ENCODE measurements around the gene FAM171A1.
"Not testable (repeated sequence)": the region's sequence is repeated elsewhere in the genome, so short reads cannot be mapped to it uniquely, and the experiment has no call there.

Gene FAM171A1

DNA sequence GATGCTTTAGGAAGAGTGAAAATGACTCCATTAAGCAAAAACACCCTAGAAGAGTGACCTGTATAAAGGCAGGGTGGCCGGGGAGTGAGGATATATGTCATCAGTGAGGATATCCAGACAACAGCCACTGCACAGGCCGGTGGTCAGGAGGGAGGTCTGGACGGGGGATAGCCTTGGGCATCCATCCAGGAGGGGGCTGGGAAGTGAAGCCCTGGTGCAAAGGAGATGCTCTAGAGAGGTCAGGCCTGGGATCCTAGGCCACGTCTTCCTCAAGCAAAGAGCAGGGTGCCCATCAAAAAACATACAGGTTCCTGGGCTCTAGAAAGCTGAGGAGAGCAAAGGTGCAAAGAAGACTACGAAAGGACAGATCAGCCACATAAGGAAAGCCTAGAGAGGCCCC, 25.6 kb downstream of the FAM171A1 start:
- no peak for DNase-seq

- DNase-seq = peak in 30 of 56 donors; percentile 10 to 65 (median 33)
Measured at GRCh38 chr10:15344876-15345285, 26.2 kb downstream of the FAM171A1 start.

- no peak for DNase-seq
Measured at GRCh38 chr10:15344256-15344875, 26.7 kb downstream of the FAM171A1 start.

DNA sequence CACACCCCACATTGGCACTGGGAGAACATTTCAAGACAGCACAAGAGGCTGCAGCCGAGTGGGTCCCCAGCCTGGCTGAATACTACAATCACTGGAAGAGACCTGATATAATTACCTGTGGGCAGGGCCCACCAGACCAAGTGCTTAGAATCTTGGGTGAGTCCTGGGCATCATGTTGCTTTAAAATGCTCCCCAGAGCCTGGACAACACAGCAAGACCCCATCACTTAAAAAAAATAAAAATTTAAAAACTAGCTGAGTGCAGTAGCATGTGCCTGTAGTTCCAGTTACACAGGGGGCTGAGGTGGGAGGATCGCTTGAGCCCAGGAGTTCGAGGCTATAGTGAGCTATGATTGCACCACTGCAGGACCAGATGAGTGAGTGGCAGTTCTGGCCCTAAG, 28.1 kb downstream of the FAM171A1 start:
- no peak for DNase-seq

DNA sequence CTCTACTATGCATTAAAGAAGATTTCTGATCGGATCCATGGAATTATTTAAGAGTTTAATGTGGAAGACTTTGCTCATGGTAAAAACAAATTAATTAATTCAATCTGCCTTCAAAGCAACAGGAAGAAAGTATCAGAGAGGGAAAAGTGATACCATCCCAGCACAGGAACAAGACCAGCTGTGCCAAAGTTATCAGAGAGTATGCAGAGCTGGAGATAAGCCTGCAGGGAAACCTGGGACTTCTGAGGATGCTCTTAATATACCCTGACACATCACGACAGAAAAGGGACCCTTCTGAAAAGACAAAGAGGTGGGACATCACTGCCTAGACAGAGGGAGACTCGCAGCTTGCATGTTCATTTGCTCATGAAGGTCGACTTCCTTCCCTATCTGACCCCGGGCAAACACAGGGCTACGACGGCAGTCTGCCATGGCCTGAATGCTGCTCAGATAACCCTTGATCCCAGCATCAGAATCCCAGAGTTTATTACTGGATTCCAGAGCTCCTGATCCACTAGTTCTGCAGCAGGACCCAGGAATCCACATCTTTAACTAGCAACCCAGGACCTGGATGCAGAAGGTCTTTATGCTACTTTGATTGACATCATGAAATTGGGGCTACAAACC, 29.5 kb downstream of the FAM171A1 start:
- DNase-seq = no peak

GRCh38 chr10:15339892-15340291, 31.2 kb downstream of the FAM171A1 start:
- no peak for DNase-seq

DNA sequence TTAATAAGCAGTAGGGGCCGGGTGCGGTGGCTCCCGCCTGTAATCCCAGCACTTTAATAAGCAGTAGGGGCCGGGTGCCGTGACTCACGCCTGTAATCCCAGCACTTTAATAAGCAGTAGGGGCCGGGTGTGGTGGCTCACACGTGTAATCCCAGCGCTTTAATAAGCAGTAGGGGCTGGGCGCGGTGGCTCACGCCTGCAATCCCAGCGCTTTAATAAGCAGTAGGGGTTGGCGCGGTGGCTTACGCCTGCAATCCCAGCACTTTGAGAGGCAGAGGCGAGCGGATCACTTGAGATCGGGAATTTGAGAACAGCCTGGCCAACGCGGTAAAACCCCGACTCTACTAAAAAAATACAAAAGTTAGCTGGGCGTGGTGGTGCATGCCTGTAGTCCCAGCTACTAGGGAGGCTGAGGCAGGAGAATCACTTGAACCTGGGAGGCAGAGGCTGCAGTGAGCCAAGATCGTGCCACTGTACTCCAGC, 33.6 kb downstream of the FAM171A1 start:
- not testable (repeated sequence) for DNase-seq

DNA sequence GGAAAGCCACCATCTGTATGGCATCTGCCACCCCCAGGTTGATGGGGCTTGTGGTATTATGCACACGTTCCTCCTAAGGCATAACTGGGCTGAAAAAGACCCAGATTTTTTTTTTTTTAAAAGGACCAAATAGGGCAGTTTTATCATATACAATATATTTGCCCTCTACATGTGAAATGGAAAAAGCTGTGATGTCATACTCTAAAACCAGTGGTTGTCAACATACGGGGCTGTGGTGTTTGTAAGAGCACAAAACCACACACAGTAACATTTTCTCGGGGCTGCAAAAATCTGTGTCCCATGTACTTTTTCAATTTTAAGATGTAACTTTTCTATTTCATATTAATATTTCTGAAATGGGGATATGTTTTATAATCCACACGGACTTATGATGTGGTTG, 34.9 kb downstream of the FAM171A1 start:
- no peak for DNase-seq

DNA sequence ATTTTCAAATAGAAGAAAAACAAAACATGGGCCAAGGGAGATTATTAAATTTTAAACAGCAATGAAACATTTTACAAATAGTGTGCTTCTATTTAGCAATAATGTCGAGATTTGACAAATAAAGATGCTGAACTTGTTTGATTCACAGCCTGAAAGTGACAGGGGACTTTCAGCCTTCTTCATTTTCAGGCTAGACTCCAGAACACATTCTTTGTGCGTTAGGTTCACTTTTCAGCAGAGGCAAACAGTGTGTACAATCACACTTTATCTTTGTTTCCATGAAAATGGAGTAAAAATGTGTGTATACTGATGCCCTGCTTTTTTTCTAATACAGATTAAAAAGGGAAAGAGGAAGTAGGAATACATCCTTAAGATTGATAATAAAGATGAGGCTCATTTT, 35.6 kb downstream of the FAM171A1 start:
- DNase-seq = no peak

- DNase-seq = no peak
Measured at GRCh38 chr10:15334650-15335323, 36.3 kb downstream of the FAM171A1 start.

DNA sequence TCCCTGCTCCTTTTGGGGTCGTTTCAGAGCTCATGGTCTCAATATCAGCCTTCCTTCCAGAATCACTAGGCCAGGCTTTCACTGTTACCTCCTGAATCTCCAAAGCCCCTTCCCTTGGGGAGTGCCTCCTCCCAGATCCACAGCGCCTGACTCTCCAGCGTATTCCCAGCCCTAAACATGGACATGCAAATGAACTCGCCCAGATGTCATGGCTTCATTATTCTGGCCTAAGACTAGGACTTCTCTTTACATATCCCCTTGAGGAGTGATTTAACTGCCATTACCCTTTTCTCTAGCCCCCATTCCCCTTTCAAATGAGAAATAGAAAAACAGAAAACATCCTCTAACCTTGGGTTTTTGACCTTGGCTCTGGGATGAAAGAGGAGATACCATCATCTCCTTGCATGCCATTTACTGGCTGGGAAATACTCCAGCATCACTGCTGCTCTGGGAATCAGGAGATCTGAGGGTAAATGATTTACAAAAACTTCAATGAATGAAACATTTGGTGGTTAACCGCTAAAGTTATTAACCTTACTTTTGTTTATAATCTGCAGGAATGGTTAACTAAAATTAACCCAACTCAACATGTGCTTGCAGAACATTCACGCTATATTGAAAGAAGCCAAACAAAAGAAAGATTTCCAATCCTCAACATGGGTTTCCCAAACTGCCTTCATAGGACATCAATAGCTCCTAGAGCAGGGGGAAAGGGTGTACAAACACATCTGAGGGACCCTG, 37.0 kb downstream of the FAM171A1 start:
- no peak for DNase-seq

- DNase-seq = not testable (repeated sequence)
Measured at GRCh38 chr10:15333181-15333580, 37.9 kb downstream of the FAM171A1 start.

DNA sequence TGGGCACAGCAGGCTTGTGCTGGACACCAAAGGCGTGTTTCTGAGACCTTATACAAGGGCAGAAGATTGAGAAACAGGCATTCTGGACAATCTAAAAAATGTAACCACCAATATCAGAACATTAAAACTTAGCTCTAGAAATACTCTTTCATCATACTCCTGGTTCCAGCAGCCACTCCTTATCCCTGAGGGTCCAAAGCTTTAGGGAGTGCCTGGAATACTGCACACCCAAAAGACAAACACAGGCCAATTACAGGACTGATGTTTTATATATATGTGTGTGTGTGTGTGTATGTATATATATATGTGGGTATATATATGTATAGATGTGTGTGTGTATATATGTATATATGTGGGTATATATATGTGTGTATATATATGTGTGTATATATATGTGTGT, 39.6 kb downstream of the FAM171A1 start:
- DNase-seq = no peak

DNA sequence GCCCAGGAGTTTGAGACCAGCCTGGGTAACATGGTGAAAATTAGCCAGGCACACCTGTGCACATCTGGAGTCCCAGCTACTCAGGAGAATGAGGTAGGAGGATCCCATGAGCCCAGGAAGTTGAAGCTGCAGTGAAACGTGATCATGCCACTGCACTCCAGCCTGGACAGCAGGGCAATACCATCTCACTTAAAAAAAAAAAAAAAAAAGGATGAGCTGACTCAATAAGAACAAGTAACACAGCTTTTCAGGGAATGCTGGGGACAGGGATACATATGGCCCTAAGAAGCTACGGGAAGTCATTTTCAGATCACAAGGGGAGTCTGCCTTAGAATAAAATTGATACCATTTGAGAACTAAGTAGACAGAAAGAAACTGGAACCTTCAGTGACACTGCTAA, 41.7 kb downstream of the FAM171A1 start:
- DNase-seq = no peak

GRCh38 chr10:15325944-15326284, 45.2 kb downstream of the FAM171A1 start:
- no peak for DNase-seq

DNA sequence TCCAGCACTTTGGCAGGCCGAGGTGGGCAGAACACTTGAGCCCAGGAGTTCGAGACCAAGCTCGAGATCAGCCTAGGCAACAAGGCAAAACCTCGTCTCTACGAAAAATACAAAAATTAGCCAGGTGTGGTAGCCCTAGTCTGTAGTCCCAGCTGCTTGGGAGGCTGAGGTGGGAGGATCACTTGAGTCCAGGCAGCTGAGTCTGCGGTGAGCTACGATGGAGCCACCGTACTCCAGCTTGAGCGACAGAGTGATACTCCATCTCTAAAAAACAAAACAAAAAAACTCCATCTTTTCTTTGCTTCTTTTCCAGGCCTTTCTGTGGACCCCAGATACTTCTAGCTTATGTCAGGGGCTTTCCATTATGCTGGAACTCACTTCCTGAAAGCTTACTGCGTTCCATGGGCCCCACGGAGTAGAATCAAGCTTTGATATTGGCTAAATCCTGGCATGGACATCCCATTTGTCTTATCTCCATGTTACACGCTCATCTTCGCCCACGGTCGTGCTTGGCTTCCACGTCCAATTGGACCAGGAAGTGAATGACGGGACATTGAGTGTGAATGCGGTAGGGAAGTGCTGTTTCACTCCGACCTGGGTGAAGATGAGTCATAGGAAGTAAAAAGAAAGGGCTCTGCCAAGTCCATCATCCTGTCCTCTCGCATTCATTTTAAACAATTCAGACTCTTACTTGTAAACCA, 45.7 kb downstream of the FAM171A1 start:
- no peak for DNase-seq

DNA sequence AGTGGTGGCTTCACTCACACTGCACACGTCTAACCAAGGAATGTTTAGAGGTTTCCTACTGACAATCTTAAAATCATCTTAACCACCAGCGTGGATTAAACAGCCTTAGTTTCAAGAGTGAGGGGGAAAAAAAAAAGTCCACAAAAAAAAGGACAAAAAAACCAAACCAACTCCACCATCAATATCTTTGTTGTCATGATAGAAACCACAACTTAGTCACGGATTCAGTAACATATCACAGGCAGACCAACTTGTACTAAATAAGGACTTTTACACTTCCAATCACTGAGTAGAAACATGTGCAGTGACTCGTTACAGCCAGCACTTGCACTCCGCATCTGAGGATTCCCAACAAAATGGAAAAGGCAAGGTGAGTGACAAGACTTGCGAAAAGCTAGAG, 46.5 kb downstream of the FAM171A1 start:
- DNase-seq = no peak

DNA sequence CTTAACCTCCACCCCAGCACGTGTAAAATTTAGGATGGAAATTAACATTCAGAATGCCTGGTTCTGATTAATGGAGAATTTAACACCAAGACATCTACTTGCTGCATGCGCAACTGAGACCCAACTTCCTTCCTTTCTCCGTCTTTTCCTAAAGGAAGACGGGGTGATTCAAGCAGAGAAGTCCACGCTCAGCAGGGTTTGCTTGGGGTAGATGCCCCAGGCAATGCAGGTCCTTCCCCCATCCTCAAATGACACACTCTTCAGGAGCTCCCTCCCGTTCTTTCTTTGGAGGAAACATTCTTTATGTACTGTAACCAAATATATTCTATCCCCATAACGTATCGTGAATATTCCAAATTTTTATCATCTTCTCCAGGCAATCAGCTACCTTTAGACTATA, 47.0 kb downstream of the FAM171A1 start:
- DNase-seq = no peak

- no peak for DNase-seq
Measured at GRCh38 chr10:15322356-15322755, 48.7 kb downstream of the FAM171A1 start.

GRCh38 chr10:15321431-15322341, 49.4 kb downstream of the FAM171A1 start:
- peak in 1 of 56 donors; percentile 5 for DNase-seq

Measured in nucleus accumbens (tissue), 56 donors.